DOHH2 (cell line): ENCODE results near the gene GCNT4.

Experiments used
- H3F3A ChIP-seq: fragments of 200-600 bp; sonication (generic), shearing (Covaris generic); 2 replicates; pipeline ENCODE4 v1.6.0; 2016; ENCODE audit warnings: antibody characterized with exemption, mild to moderate bottlenecking; ENCODE audit not compliant: control insufficient read depth, insufficient read depth
- H3K27ac ChIP-seq: fragments of 200-600 bp; sonication (generic); 2 replicates; pipeline ENCODE4 v1.5.1; 2014; ENCODE audit warnings: low read depth, mild to moderate bottlenecking, low read length, moderate library complexity
- H3K27me3 ChIP-seq: fragments of 200-600 bp; sonication (generic); 2 replicates; pipeline ENCODE4 v1.6.1; 2014; ENCODE audit warnings: mild to moderate bottlenecking, low read length, mixed read lengths; ENCODE audit not compliant: control insufficient read depth
- H3K36me3 ChIP-seq: fragments of 200-600 bp; sonication (generic); 2 replicates; pipeline ENCODE4 v1.6.1; 2014; ENCODE audit warnings: mild to moderate bottlenecking, low read length, moderate library complexity, mixed read lengths; ENCODE audit not compliant: control insufficient read depth
- H3K4me1 ChIP-seq: fragments of 200-600 bp; sonication (generic); 2 replicates; pipeline ENCODE4 v1.6.1; 2014; ENCODE audit warnings: mild to moderate bottlenecking, low read length, mixed read lengths; ENCODE audit not compliant: control insufficient read depth
- H3K4me2 ChIP-seq: fragments of 200-600 bp; sonication (generic); 2 replicates; pipeline ENCODE4 v1.6.0; 2014; ENCODE audit warnings: mild to moderate bottlenecking, low read length, moderate library complexity
- H3K4me3 ChIP-seq: fragments of 200-600 bp; sonication (generic); 2 replicates; pipeline ENCODE4 v1.5.1; 2014; ENCODE audit warnings: mild to moderate bottlenecking, low read length, mixed read lengths
- H3K79me2 ChIP-seq: fragments of 200-600 bp; sonication (generic); 2 replicates; pipeline ENCODE4 v1.6.1; 2014; ENCODE audit warnings: mild to moderate bottlenecking, low read length, mixed read lengths; ENCODE audit not compliant: control insufficient read depth
- H3K9me2 ChIP-seq: fragments of 200-600 bp; sonication (generic); replicated peaks from 2 replicates; pipeline ENCODE4 v1.6.1; 2014; ENCODE audit warnings: mild to moderate bottlenecking, low read length, mixed read lengths; ENCODE audit not compliant: control insufficient read depth
- H3K9me3 ChIP-seq: fragments of 200-600 bp; sonication (generic); 2 replicates; pipeline ENCODE4 v1.6.1; 2014; ENCODE audit warnings: antibody characterized with exemption, low read length, mixed read lengths; ENCODE audit not compliant: control insufficient read depth, insufficient read depth
- H4K20me1 ChIP-seq: fragments of 200-600 bp; sonication (generic); 2 replicates; pipeline ENCODE4 v1.6.0; 2014; ENCODE audit warnings: low read depth, mild to moderate bottlenecking, antibody characterized with exemption, low read length, moderate library complexity; ENCODE audit not compliant: control insufficient read depth, insufficient read depth
- CTCF ChIP-seq: fragments of 200-600 bp; sonication (generic); IDR thresholded peaks from one replicate; pipeline ENCODE4 v1.5.1; 2014; ENCODE audit warnings: antibody characterized with exemption, mild to moderate bottlenecking, low read depth, low read length; ENCODE audit not compliant: poor library complexity, severe bottlenecking
- EZH2phosphoT487 ChIP-seq: fragments of 200-600 bp; sonication (generic); IDR thresholded peaks from 2 replicates; pipeline ENCODE4 v1.6.1; 2017; ENCODE audit warnings: borderline replicate concordance, mild to moderate bottlenecking, antibody characterized with exemption, low read length, moderate library complexity, mixed read lengths

The GCNT4 gene

DNA sequence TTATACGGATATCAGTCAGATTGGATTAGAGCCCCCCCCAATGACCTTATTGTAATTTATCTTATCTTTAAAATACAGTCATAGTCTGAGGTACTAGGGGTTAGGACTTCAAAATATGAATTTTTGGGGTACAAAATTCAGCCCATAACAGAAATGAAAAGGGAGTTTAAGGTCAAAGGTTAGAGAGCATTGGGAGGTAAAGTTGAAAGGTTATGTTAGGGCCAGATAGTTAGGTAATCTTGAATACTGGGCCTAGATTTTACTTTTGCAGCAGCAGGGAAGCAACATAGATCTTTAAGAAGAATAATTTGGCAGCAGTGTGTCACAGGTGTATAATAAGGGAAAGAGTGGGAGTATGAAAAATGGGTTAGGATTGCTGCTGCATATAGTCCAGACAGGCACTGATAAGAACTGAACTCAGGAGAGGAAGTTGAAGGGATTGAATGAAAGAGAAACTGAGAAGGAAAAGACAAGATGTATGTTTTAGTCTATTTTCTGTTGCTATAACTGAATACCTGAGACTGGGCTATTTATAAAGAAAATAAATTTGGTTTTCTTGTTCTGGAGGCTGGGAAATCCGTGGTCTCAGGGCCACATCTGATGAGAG, 10.7 kb upstream of the GCNT4 start:
- Histone ChIP-seq H4K20me1 (no peaks in the 10 kb centered on the region), H3K27ac (no peak overlapping the region), H3K9me2 (no peaks in the 10 kb centered on the region), H3K36me3 (no peaks in the 10 kb centered on the region), H3K79me2 (no peaks in the 10 kb centered on the region), H3K4me2 (no peak overlapping the region), H3F3A (no peaks in the 10 kb centered on the region), H3K27me3 (peaks cover 3% of the 10 kb centered on the region; the same call in 1 of the 2 replicates), H3K9me3 (no peaks in the 10 kb centered on the region), H3K4me1 (no peaks in the 10 kb centered on the region), H3K4me3 (no peak overlapping the region)
- TF ChIP-seq EZH2phosphoT487 (no peak), CTCF (no peak)

DNA sequence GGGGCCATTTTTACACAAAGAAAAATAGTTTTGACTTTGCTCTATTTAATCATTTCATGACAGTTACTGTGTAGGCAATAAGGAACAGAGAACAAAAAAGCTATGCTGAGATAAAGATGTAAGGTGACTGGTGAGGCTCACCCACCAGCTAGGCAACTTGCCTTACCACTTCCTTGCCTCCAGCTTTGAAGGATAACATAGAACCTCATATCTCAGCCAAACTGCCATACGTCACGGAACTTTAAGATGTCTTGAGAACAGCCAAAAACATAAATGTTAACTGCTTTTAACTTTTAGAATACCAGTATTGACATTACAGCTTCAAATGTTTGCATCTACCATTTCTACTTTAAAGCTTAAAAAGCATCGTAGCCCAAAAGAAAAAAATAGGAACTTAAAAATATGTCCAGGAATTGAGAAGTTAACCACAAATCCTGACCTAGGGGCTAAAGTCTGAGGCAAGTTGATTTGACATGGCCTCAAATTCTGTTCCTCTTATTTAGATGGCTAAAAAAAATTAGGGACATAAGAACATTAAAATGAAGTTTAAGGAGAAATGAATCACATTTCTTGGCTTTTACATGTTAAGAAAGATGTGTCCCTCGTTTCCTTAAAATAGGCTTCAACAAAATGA, 7.7 kb upstream of the GCNT4 start:
- H3K4me3 ChIP-seq, result no peak overlapping the region
- no peak for TF ChIP-seq CTCF
- TF ChIP-seq EZH2phosphoT487, result no peak
- H3K9me2 ChIP-seq, result no peaks in the 10 kb centered on the region

GRCh38 chr5:75058986-75059535, 6.7 kb upstream of the GCNT4 start:
- no peaks in the 10 kb centered on the region for H3K79me2 ChIP-seq
- no peaks in the 10 kb centered on the region for H4K20me1 ChIP-seq
- no peak overlapping the region for H3K4me3 ChIP-seq
- TF ChIP-seq EZH2phosphoT487 (no peak), CTCF (no peak)
- no peak overlapping the region for H3K4me2 ChIP-seq
- no peaks in the 10 kb centered on the region for H3K36me3 ChIP-seq
- no peaks in the 10 kb centered on the region for H3K4me1 ChIP-seq
- H3K27ac ChIP-seq, result no peak overlapping the region
- no peaks in the 10 kb centered on the region for H3K9me3 ChIP-seq
- H3K9me2 ChIP-seq, result no peaks in the 10 kb centered on the region
- no peaks in the 10 kb centered on the region for H3F3A ChIP-seq
- H3K27me3 ChIP-seq, result no peaks in the 10 kb centered on the region

More for the DNA sequence above, 7.7 kb upstream of the GCNT4 start:
- no peaks in the 10 kb centered on the region for H3K27me3 ChIP-seq
- no peak overlapping the region for H3K4me2 ChIP-seq
- no peak overlapping the region for H3K27ac ChIP-seq
- H3K9me3 ChIP-seq, result no peaks in the 10 kb centered on the region
- H4K20me1 ChIP-seq, result no peaks in the 10 kb centered on the region
- H3K36me3 ChIP-seq, result no peaks in the 10 kb centered on the region
- no peaks in the 10 kb centered on the region for H3F3A ChIP-seq
- no peaks in the 10 kb centered on the region for H3K4me1 ChIP-seq
- no peaks in the 10 kb centered on the region for H3K79me2 ChIP-seq
